GM20000 (cell line): ENCODE results near the gene AKTIP.

Experiments used
- DNase-seq: peaks from one replicate; pipeline ENCODE4 v3.0.0; 2012; ENCODE audit warnings: low spot score
- TF ChIP-seq, protein P1 (sequence below): IDR thresholded peaks from 2 replicates; pipeline ENCODE4 v1.5.1; 2012; ENCODE audit warnings: mild to moderate bottlenecking, control low read depth; ENCODE audit errors: extremely low read depth, missing control alignments

Gene AKTIP

DNA sequence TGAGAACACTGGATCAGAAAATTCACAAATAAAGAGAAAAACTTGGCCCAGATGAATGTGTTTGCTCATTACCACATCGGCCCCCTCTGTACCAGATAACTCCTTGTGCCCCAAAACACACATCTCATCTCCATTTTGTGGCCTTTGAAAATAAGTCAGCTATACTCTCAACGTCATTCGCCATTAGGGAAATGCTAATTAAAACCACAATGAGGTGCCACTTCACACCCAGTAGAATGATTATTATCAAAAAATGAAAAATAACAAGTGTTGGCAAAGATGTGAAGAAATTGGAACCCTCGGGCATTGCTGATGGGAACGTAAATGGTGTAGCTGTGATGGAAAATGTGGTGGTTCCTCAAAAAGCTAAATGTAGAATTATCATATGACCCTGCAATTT, 34.6 kb upstream of the AKTIP start:
- TF ChIP-seq, protein P1, sequence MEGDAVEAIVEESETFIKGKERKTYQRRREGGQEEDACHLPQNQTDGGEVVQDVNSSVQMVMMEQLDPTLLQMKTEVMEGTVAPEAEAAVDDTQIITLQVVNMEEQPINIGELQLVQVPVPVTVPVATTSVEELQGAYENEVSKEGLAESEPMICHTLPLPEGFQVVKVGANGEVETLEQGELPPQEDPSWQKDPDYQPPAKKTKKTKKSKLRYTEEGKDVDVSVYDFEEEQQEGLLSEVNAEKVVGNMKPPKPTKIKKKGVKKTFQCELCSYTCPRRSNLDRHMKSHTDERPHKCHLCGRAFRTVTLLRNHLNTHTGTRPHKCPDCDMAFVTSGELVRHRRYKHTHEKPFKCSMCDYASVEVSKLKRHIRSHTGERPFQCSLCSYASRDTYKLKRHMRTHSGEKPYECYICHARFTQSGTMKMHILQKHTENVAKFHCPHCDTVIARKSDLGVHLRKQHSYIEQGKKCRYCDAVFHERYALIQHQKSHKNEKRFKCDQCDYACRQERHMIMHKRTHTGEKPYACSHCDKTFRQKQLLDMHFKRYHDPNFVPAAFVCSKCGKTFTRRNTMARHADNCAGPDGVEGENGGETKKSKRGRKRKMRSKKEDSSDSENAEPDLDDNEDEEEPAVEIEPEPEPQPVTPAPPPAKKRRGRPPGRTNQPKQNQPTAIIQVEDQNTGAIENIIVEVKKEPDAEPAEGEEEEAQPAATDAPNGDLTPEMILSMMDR, result no peak
- DNase-seq, result no peak

DNA sequence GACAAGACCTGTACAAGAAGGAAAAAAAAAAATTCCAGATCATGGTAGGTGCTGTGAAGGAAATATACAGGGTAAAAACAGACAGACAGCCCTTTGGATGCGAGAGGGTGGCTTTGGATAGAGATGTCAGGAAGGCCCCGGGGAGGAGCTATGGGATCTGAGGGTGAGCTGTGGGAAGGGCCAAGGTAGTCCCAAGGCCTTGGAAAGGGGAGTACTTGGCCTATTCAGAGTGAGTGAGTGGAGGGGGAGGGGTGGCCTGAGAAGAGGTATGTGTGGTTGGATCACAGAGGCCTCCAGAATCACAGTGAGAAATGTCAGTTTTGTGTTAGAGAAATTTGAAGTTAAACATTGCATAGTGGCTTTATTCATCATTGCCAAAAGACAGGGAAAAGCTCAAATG, 31.2 kb upstream of the AKTIP start:
- no peak for DNase-seq
- TF ChIP-seq, protein P1, result no peak

DNA sequence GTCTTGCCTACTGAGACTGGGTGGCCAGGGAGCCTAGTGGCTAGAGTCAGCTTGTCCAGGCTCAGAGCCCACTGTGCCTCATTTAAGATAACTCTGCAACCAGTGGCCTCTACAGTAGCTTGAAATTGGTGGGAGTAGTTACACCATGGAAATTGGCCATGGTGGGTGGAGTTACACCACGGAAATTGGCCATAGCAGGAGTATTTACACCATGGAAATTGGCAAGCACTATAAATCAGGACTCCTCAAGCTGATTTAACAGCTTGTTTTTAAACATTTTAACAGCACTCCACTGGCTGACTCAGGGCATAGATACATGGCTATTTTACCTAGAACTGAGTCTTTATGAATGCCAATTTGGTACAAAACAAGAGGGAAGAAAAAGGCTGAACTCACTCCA, 27.7 kb upstream of the AKTIP start:
- TF ChIP-seq, protein P1, result no peak
- no peak for DNase-seq

DNA sequence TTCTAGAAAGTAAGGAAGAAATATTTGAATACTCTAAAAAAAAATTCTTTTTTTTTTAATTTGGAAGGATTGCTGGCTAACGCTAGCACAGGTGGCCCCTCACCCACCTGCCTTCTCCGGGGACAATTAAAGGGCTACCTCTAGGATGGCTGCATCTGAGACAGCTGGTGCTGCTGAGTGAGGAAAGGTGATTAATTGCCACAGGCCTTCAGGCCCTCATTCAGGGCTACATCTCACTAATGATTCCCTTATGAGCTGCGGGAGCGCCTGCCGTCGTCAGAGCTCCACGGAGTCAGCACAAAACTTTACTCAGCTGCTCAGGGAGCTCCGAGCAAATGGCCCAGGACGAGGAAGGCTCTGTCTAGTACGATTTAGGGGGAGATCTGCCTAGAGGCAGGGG, 27.0 kb upstream of the AKTIP start:
- TF ChIP-seq, protein P1, result no peak
- DNase-seq, result no peak

DNA sequence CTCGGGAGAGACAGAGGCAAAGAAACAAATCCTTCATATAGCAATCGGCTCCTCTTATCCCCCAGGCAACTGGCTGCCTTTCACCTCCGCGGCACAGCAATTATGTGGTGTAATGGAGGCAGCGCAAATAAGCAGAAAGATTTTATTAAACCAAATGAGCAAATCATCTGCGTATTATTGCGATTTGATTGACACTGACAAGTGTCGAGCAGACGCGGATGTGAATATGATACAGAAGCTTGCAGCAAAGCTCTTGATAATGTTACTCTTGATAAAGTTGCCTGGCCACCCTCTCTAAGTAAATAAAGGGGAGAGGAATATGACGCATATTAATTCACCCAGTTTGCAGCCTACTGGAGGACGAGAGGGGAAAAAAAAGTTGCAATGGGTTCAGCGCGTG, 26.5 kb upstream of the AKTIP start:
- TF ChIP-seq, protein P1, result no peak
- no peak for DNase-seq

DNA sequence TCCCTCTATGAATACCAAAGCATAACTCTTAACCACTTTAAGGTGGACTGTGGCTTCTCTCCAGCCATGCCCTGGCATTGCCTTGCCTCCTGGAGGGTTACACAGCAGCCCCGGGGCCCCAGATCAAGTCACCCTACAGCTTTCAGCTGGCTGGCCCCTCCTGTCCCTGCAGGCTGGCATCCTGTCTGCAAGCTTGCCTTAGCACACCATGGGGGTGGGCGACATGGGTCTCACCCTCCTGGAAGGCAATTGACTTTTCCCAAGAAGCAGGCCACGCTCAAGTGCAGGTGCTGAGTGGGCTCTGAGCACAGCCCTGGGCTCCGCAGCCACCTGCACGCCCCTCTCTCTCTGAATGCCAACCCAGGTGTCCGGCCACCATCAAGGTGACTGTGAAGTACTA, 25.8 kb upstream of the AKTIP start:
- DNase-seq, result no peak
- TF ChIP-seq, protein P1, result no peak

GRCh38 chr16:53523971-53524548, 21.1 kb upstream of the AKTIP start:
- TF ChIP-seq, protein P1, result no peak
- no peak for DNase-seq
